GM18499 (cell line): ENCODE measurements around the gene PIK3AP1.
A peak's percentile ranks its signal among the peaks of the same experiment; 100 is the strongest.

Experiments used
- ATAC-seq: cut with Tn5 transposase; IDR thresholded peaks from one replicate; pipeline ENCODE4 v1.9.1; 2021; ENCODE audit warnings: moderate number of reproducible peaks; ENCODE audit not compliant: insufficient read depth, unreplicated experiment

PIK3AP1 gene

DNA sequence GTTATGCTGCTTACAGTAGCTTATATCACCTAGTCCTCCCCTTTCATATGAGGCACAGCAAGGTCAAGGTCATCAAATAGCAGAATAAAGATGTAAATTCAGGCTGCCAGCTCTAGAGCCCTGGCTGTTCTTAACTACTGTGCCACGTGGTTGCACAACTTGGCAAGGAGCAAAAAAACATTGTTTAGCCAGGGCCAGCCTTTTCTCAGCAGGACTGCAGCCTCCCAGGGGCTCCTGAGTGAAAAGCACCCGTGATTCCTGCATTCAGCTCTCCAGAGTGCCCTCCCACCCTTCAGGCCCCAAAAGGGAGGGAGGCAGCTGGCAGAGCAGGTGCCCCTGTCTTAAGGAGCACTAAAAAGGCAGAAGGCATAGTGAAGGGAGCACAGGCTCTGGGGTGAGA, 101.7 kb downstream of the PIK3AP1 start:
- ATAC-seq, result no peak

DNA sequence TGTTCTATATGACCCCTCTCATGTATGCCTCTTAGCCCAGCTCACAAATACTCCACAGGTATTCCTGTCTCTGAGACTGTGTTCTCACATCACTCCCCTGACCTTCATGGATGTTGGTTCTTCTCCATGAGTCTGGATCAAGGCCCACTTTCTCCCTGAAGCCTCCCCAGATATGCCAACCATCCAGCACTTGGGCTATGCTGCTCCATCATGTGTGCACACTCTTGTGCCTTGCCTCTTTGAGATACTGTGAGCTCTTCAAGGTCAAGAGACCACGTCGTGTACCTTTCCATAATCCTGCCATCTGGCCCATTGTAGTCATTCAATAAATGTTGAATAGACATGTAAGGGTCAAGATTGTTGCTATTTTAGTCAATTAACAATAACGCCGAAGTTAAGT, 103.4 kb downstream of the PIK3AP1 start:
- ATAC-seq, result no peak

DNA sequence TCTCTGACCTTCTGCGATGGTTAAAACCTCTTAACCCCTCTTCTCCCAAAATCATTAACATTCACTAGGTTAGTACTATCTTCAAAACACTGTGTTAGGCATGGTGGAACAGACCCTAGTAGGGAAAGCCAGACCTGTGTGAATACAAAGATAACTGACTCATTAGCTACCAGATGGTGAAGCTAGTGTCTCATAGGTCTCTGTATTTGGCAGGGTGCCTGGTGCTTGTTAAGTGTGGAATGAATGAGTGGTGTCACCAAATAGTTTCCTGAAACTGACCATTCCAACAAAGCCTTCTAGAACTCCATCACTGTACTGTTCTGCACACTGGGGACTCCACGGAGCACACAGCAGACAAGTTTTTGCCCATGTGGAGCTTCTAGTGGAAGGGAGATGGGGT, 105.8 kb downstream of the PIK3AP1 start:
- no peak for ATAC-seq

DNA sequence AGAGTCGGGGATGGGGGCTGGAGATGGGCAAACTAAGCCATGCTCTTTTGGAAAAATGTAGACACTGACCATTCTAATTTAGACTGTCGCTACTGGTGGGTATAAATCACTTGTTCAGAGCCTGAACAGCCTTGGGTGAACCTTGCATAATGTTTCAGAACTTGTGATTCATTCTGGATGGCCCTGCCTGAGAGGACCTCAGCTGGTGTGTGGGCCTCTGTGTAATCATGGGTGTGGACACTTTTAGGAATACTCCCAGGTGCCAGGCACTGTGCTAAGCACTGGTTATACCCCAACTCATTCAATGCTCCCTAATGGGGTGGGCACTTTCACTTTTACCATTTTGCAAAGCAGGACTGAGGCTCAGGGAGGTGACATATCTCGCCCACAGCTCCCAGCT, 106.7 kb downstream of the PIK3AP1 start:
- ATAC-seq, result no peak

DNA sequence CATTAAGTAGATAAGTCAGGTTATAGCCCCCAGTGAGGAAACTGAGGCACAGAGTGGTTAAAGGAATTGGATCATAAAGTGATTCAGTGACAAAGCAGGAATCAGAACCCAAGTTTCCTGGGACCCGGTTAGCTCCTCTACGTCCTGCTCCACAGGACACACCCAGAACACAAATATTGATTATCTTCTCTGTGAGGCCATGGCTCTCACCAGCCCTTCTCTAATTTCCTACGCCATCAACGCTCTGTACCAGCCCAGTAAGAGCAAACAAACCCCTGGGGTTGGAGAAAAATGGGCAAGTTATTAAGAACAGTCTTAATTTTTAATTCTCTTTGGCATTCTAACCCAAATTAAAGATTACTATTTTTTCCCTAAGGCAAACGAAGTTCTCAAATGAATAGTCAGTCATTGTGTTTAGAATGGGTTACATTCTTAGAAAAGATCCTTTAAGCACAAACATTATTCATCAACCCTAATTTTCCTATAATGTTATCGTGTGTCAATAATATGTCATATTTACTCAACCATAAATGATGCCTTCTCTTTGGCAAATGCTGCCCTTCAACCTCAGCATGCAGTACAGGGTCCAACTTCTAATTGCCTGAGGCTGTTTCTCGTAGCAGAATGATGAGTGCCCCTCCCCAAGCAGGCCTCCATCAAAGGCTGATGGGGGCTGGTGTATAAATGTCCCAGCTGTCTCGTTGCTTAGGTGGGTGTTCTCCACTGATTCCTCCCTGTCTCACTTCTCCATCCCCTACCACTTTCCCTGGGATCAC, 108.1 kb downstream of the PIK3AP1 start:
- ATAC-seq, result no peak

DNA sequence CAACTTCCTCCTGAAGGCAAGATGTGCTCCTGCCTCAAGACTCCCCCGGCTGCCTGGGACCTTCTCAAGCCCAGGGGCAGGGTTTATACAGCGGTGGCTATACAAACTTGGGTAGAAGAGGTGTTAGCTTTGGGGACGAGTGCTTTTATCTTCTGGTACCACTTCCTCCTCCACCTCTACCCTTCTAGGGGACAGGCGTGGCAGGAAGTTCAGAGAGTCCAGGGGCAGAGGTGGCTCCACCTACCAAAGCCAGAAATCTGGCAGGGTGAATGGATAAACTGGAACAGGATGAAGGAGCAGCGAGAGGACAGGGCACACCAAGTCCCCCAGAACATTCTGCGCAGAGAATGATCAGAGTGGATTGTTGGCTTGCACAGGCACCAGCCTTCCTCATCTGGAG, 109.5 kb downstream of the PIK3AP1 start:
- ATAC-seq, result no peak

DNA sequence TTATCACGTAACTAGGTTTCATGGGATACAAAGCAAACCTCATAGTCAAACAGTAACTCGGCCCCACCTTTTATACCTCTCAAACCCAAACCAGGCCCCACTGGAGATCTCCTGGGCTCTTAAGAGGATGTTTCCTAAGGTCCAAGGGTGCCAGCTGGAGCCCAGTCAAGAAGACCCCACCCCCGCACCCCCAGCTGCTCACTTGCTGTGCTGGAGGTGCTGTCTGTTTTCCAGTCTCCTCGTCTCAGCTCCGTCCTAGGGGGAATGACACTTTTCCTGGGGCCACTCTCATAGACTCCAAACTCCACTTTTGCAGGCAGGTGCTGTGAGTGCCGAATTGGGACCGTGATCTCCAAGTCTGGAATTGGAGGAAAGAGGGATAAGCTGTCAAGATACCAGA, 110.8 kb downstream of the PIK3AP1 start:
- no peak for ATAC-seq

DNA sequence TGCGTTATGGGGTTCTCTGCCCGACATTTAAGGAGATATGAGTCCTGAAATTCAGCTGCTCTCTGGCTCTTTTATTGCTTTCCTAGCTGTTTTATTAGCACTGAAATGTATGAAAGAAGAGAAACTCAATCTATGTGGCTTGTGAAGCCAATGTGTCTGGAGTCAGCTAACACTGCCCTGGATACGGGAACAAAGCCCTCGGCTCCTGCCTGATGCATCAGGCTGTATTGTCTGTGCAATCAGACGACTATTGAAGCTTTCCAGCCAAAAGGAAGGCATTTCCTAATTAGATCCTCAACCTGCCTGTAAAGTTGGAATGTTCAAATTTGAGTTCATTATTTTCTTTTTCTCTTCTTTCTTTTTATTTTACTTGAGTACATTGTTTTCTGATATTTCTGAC, 111.5 kb downstream of the PIK3AP1 start:
- no peak for ATAC-seq

DNA sequence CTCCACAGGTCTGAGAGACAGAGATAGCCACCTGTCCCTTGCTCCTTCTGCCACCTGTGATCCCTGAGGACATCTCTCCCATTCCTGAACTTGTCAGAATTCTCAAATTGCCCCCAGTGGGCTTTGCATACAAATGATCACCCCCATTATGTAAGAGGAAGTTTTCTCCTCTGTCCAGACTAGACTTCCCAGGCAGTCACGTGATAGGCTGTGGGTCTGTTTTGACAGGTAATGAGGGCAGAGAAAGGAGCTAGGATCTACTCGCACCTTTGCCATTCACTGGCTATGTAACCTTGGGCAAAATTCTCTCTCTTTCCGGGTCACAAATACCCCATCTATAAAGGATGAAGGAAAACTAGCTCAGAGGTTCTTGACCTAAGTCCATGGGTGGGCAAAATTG, 112.1 kb downstream of the PIK3AP1 start:
- no peak for ATAC-seq

DNA sequence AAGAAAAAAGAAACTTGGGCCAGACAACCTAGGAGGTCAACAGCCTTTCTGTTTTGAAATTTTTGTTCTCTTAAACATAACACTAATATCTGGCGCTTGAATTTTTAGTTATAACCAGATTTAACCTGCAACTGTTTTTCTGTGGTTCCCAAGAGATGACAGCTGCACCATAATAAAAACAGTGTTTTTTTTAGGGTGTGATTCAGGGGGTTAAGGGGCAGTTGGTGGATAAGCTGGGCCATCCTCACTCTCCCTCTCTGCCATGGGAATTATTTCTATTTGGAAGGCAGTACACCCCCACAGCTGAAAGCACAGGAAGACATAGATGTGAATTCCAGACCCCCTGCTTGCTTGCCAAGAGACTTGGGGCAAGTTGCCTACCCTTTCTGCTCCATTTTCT, 113.4 kb downstream of the PIK3AP1 start:
- no peak for ATAC-seq

DNA sequence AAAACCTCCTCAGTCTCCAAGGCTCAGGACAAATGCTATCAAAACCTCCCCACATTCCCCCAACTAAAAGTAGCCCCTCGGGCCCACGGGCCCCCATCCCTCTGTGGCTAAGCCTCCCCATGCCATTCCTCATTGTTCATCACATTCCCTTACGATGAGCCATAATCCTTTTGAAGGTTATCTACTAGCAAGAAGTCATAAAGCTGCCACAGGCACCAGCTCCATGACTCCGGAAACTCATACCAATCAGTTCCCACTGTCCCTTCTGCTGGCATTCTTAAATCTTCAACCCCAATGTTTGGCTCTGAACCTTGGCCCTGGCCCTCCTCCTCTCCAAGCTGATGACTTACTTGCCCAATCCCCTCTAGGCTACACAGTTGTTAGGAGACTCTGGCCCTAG, 114.1 kb downstream of the PIK3AP1 start:
- no peak for ATAC-seq

DNA sequence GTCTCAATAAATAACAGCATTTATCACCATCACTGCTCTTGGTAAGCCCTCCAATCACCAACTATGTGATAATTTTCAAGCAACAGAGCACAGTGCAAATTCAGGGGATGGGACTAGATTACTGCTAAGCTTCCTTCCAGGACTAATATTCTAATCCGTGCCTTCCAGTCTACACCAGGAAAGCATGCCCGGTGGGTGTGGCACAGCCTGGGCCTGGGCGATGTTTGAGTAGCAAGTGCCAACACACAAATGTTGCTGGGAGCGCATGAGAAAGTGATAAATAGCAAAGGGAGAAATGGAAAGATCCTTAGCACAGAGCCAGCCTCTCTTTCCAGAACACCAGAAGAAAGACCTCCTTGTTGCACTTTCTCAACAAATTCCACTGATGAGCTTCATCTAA, 120.0 kb downstream of the PIK3AP1 start:
- no peak for ATAC-seq

DNA sequence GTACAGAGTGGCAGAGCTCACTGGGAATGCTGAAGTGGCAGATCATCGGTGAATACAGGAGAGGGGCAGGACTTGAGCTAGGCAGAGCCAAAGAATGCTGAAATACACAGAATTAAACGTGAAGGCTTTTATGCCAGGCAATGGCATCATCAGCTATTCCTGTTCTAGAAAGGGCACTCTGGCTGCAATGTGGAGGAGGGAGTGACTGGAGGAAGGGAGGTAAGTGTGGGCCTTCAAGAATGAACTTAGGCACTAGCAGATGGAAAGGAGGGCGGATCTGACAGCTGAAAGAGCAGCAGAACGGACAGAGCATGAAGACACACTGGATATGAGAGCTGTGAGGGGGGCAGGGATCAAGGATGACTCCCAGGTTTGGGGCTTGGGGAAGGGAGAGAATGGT, 121.5 kb downstream of the PIK3AP1 start:
- ATAC-seq, result no peak

DNA sequence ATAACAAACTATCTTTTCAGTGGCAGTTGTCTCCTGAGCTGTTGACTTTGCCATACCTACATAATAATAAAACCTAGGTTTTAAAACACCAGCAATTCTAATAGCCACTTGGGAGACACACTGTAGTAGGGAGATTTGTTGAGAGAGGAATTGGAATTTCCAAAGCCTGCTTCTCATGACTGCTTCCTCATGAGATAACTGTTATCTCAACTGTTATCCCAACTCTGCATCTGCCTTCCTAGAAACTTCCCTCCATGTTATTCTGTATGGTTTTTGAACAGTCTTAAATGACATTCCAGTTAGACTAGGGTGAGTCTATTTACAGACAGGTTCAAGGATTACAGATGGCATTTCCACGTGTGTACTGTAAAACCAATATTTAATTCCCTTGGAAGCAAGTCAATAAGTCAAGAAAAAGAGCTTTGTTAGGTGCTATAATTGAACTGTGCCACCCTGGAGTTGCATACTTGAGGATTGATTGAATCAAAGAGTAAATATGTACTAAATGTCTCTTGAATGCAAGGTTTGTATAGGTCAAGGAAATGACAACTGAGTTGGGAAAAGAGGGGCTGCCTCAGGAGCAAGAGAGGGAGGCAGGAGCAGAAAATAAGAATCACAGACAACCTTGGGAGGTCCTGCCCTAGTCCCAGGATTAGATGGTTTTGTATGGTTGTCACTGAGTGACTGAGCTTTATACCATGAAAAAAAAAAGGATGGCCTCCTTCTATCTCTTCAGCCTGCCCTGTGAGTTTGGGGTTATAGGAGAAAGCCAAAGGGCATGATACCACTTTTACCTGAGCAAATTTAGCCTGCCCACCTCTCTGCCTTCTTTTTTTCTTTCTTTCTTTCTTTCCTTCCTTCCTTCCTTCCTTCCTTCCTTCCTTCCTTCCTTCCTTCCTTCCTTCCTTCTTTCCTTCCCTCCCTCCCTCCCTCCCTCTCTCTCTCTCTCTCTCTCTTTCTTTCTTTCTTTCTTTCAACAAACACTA, 123.6 kb downstream of the PIK3AP1 start:
- ATAC-seq, result no peak

DNA sequence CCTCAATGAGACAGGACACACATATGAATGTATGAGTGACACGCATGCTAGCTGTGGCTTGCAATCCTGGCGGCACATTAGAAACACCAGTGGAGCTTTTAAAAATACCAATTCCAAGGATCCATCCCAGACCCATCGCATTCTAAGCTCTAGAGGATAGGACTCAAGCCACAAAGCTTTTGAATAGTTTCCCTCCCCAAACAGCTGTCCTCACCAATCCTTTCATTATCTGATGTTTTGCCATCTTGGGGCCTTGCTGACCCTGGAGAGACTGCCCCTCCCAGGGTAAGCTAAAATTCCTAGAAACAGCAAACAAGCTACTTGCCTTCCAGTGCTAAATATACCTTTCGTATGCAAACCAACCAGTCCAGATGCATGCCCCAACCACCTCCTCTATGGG, 124.6 kb downstream of the PIK3AP1 start:
- ATAC-seq, result no peak

DNA sequence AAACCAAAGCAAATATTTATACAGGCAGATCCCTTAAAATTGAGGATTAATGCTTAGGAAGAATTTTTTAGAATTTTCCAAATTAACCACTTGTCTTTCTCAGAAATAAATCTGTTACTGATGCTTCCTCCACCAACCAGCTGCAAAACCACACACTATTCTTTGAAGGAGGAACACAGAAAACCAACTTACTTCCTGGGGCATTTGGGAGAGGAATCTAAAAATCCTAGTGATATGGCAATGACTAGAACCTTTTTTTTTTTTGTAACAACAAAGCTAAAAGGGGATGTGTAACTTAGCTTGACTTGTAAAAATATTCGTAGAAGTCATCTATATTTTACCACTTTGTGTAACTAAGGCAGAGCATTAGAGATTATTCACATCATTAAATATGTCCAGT, 128.4 kb downstream of the PIK3AP1 start:
- ATAC-seq, result no peak

DNA sequence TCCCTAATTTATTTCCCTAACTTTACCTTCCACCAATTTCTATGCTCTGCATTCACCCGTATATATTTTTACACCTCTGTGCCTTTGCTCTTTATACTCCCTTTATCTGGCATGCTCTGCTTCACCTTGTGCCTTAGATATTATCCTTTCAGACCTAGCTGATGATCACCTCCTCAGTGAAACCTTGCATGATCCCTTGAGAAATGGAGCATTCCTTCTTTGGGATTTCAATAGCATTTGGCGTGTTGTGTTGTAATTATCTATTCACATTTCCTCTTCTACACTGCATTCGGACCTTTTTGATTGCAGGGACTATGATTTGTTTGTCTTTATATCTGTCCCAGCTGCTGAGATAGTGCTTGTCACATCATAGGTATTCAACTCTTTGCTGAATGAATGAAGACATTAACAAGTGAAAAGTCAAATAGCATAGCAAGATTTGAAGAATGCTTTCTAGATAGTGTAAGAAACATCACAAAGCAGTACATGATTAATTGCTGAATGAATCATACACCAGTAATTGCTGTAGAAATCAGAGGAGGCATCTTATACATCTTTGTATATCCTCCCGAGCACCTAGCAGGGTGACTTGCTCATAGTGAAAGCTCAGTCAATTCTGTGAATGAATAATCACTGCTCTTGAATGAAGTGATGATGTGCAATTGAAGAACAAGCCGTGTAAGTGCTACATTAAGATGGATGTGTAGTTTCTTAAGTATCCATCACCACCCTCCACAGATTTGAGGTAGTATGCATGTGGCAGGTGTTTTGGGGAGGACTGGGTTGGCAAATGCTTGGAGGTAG, 131.5 kb downstream of the PIK3AP1 start:
- peak; percentile 39 for ATAC-seq

DNA sequence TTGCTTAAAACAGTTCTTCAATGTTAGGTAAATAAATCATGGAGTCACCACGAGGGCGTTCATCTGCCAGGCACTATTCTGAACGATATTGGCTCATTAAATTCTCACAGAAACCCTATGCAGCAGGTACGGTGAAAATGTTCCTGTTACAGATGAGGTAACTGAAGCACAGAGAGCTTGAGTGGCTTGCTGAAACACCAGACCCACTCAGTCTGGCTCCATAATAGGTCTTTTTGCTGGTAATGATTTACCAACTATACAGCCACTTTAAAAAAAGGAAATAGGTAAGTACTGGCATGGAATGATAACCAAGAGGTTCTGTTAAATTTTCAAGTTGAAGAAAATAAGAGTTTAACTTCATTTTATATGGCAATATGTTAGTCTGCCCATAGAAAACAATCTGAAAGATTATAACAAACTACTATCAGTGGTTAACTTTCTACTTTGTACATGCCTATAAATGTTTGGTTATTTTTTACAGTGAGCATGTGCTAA, 132.2 kb downstream of the PIK3AP1 start:
- ATAC-seq, result no peak

DNA sequence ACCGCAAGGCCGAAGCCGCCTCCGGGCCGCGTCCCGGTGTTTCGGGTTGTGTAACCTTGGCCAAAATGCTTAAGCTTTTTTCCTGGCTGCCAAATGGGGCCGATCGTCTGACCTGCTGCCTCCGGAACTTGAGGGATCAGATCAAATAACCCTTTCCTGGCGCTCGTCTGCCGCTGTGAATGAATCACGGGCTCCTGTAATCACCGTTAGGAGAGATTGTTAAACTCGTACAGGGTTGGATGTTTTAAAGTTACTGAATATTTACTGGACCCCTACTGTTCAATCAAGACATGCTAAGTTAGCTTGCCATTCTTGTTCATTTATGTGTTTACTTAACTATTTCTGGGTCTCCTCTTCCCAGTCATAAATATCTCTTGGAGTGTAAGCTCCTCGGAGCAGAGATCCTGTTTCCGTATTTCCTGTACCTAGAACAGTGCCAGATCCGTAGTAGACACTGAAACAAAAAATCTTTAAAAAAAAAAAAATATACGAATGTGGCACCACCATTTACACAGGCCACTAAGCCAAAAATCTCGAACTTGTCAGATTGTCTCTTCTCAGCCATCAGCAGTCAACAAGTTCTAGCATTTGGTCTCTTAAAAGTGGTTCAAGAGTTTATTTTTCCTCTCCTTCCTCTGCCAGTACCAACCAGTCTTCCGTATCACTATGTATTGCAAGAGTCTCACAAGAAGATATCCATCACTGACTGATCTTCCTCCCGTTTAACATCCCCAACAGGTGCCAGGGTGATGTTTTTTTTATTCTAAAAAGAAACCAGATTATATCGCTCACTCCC, 132.9 kb downstream of the PIK3AP1 start:
- no peak for ATAC-seq
